Activated CD8-positive, alpha-beta memory T cell treated with anti-CD3 and anti-CD28 coated beads for 36 hours (primary cell): ENCODE data around the gene SPPL2B. TPM values are rescaled to one million over a fixed set of nuclear protein-coding genes. Genes with fewer than 3 reads are reported as not detected.
"Not testable (repeated sequence)": the region's sequence is repeated elsewhere in the genome, so short reads cannot be mapped to it uniquely, and the experiment has no call there.

Experiments used
- CTCF ChIA-PET: fragments of 350-600 bp; sonication (Branson Sonifier 250); formaldehyde crosslinking; loops from one replicate; lab custom pipeline; 2021; ENCODE audit warnings: antibody characterized with exemption; lab: Charles Lee
- POLR2A ChIA-PET: fragments of 350-600 bp; sonication (Branson Sonifier 250); formaldehyde crosslinking; loops from one replicate; lab custom pipeline; 2021; ENCODE audit warnings: antibody characterized with exemption; lab: Charles Lee
- total RNA-seq, 2 experiments: library from RNA; stranded (reverse); gene quantifications; one replicate each; pipeline ENCODE4 v1.2.3, GENCODE V29; 2021

SPPL2B gene
- total RNA-seq, result 10 to 100 TPM; 44.5 to 45.0 TPM

DNA sequence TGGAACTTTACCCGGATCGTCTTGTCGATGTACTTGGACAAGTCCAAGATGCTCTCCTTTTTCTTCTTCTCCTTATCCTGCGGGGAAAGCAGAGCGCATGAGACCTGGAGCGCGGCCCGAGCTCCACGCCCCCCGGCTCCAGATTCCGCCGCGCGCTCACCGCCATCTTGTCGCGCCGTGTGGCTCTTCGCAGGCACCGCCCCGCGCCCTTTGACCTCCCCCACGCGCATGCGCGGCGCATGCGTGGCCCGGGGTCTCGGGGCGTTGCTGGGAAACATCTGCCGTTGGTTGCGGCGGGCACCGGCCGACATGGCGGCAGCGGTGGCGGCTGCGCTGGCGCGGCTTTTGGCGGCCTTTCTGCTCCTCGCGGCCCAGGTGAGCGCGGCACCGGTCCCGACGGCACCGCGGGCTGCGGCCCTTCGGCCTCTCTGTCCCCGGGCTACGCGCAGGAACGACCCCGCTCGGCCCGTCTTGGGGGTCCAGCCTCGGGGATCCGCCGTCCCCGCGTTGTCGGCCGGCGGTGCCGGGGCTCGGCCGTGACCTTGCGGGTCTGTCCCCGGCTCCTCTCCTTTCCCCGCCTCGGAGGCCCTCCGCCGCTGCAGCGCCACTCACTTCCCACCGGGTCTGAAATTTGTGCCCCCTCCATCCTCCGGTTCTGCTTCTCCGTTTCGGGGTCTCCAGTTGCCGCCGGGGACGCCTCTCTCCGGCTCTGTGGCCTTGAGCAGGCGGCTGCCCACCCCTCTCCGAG lies at the start of gene SPPL2B, which contains the start of gene LSM7:
Gene SPPL2B, plus strand, starts transcription at position 284 of the 748 bp plus-strand sequence. Its CDS starts 26 bp downstream, at position 310.
Gene LSM7, minus strand, starts transcription at position 186 of the 748 bp plus-strand sequence. Its CDS starts 20 bp downstream, at position 166.
- ChIA-PET CTCF (interaction anchor here (0.6 to 1.7 kb wide), 6 partner anchors 25 to 308 kb away, joined by 3 to 5 read pairs (median 3); no protein-coding TSS in a partner anchor), POLR2A (interaction anchor here (0.6 to 1.4 kb wide), 5 partner anchors 12 to 245 kb away, joined by 3 to 5 read pairs (median 3); partner anchors contain the start of gene TIMM13)

GRCh38 chr19:2280633-2281264 lies 47.7 kb upstream of the SPPL2B start:
- POLR2A ChIA-PET, result no interaction called here
- CTCF ChIA-PET, result no interaction called here

- POLR2A ChIA-PET, CTCF ChIA-PET: not testable (repeated sequence)
Observed at GRCh38 chr19:2281265-2282061, 47.0 kb upstream of the SPPL2B start.

- ChIA-PET POLR2A (interaction anchor here (0.6 kb wide), 1 partner anchor 45 kb away, joined by 4 read pairs; no protein-coding TSS in a partner anchor), CTCF (interaction anchor here (1.1 kb wide), 1 partner anchor 44 kb away, joined by 8 read pairs; no protein-coding TSS in a partner anchor)
Observed at GRCh38 chr19:2282062-2282861, 46.2 kb upstream of the SPPL2B start, which contains the start of gene PEAK3. Gene PEAK3, minus strand, starts transcription at chr19:2282175. Its CDS starts 1,244 bp downstream, at chr19:2280931.

DNA sequence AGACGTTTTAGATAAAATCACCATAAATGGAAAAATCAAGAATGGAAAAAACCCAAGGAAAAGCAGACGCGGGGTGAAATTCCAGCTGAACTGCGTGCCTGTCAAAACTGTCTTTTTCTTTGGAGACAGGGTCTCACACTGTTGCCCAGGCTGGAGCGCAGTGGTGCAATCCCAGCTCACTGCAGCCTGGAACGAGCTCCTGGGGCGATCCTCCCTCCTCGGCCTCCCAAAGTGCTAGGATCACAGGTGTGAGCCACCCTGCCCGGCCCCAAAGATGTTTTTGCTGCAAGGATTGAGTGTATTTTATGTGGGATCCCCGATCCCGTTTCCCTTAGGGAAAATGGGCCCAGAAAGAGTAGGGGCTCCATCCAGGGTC lies 45.6 kb upstream of the SPPL2B start:
- CTCF ChIA-PET, result interaction anchor here (0.5 to 1.1 kb wide), 2 partner anchors 45 to 353 kb away, joined by 4 to 8 read pairs; no protein-coding TSS in a partner anchor
- POLR2A ChIA-PET, result interaction anchor here (0.6 kb wide), 1 partner anchor 46 kb away, joined by 4 read pairs; no protein-coding TSS in a partner anchor

- ChIA-PET CTCF (interaction anchor here (0.7 to 1.1 kb wide), 2 partner anchors 43 to 107 kb away, joined by 3 to 5 read pairs; no protein-coding TSS in a partner anchor), POLR2A (no interaction called here)
Observed at GRCh38 chr19:2283835-2284507, 44.5 kb upstream of the SPPL2B start.

DNA sequence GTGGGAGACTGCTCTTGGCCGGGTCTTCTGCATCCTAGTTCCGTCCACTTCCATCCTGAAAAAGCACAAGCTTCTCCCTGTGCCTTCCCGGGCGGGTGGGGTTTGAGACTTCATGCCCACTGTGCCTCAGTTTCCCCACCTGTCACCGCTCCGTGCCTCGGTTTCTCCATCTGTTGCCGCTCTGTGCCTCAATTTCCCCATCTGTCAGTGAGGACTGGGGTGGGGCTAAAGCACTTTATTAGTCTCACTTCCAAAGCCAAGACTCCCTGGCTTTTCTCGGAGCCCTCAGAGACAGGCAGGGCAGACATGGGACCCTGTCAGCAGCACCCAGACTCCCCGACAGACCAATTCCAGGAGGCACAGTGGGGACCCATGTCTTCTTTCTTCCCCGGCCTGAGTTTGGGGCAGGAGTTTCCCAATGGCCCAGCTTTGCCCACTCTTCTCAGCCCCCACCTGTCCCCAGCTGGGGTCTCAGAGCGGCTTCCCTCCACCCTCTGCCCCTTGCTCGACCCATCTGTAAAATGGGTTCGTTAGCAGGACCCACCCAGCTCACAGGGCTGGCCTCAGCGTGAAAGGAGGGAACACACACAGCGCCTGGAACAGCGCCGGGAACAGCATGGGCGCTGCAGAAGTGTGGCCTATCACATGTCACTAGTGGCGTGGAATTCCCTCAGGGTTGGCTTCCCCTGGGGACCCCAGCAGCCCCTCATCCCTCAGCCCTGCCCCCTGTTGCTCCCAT lies 41.9 kb upstream of the SPPL2B start:
- ChIA-PET POLR2A (interaction anchor here (0.6 to 1.5 kb wide), 2 partner anchors 14 to 247 kb away, joined by 3 read pairs; no protein-coding TSS in a partner anchor), CTCF (interaction anchor here (2.2 kb wide), 1 partner anchor 13 kb away, joined by 8 read pairs; no protein-coding TSS in a partner anchor)

GRCh38 chr19:2287585-2288337 lies 40.7 kb upstream of the SPPL2B start:
- ChIA-PET POLR2A (interaction anchor here (0.6 to 1.4 kb wide), 2 partner anchors 14 to 50 kb away, joined by 3 to 5 read pairs; no protein-coding TSS in a partner anchor), CTCF (interaction anchor here (0.8 to 2.2 kb wide), 3 partner anchors 14 to 328 kb away, joined by 3 to 9 read pairs (median 5); partner anchors contain the start of gene PLEKHJ1)

GRCh38 chr19:2288338-2288817 lies 40.1 kb upstream of the SPPL2B start:
- ChIA-PET POLR2A (interaction anchor here (1.4 kb wide), 1 partner anchor 15 kb away, joined by 5 read pairs; no protein-coding TSS in a partner anchor), CTCF (interaction anchor here (0.8 to 2.2 kb wide), 3 partner anchors 14 to 327 kb away, joined by 3 to 9 read pairs (median 5); no protein-coding TSS in a partner anchor)

- POLR2A ChIA-PET, result interaction anchor here (1.4 kb wide), 1 partner anchor 16 kb away, joined by 5 read pairs; no protein-coding TSS in a partner anchor
- CTCF ChIA-PET, result interaction anchor here (0.7 to 2.2 kb wide), 4 partner anchors 15 to 392 kb away, joined by 3 to 9 read pairs (median 4); no protein-coding TSS in a partner anchor
Observed at GRCh38 chr19:2288818-2289713, 39.4 kb upstream of the SPPL2B start.

DNA sequence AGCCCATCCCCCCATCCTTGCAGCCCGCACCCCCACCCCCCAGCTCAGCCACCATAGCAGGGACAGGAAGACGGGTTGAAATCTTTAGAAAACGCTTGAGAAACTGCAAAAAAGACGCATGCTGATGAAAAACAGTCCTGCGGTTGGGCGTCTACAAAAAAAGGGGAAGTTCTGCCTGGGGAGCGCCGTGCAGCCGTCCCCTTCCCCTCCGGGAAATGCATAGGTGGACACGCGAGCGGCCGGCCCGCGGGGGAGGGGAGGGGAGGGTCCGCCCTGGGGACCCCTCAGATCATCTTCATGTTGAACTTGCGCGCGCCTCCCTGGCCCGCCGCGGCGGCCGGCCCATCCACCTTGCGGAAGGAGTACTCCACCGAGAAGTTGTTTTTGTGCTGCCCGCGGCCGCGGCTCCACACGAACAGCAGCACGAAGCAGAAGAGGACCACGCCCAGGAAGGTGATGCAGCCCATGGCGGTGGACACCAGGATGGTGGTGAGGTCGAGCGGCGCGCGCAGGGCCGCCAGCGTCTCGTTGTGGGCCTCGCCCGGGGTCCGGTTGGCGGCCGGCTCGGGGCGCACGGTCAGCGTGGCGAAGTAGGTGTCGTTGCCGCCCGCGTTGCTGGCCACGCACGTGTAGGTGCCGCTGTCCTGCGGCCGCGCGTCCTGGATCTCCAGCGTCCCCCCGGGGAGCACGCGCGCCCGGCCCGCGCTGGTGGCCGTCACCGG lies 38.6 kb upstream of the SPPL2B start:
- CTCF ChIA-PET, result interaction anchor here (0.7 kb wide), 1 partner anchor 393 kb away, joined by 3 read pairs; no protein-coding TSS in a partner anchor
- POLR2A ChIA-PET, result no interaction called here

- ChIA-PET CTCF (interaction anchor here (0.6 kb wide), 1 partner anchor 100 kb away, joined by 3 read pairs; no protein-coding TSS in a partner anchor), POLR2A (no interaction called here)
Observed at GRCh38 chr19:2290441-2291184, 37.9 kb upstream of the SPPL2B start.

- ChIA-PET CTCF (interaction anchor here (0.6 kb wide), 2 partner anchors 100 to 261 kb away, joined by 3 read pairs; no protein-coding TSS in a partner anchor), POLR2A (no interaction called here)
Observed at GRCh38 chr19:2291185-2291751, 37.2 kb upstream of the SPPL2B start.
